ENCODE data around the gene CLMN. TPM values are rescaled to one million over a fixed set of nuclear protein-coding genes. Genes with fewer than 3 reads are reported as not detected.

CLMN gene
- total and polyA plus RNA-seq, 10 of the 15 experiments (the other 5 are each of a cell fraction or from before 2014, with no cell fraction given), result 7.8 to 49.3 (median 18.5) TPM

DNA sequence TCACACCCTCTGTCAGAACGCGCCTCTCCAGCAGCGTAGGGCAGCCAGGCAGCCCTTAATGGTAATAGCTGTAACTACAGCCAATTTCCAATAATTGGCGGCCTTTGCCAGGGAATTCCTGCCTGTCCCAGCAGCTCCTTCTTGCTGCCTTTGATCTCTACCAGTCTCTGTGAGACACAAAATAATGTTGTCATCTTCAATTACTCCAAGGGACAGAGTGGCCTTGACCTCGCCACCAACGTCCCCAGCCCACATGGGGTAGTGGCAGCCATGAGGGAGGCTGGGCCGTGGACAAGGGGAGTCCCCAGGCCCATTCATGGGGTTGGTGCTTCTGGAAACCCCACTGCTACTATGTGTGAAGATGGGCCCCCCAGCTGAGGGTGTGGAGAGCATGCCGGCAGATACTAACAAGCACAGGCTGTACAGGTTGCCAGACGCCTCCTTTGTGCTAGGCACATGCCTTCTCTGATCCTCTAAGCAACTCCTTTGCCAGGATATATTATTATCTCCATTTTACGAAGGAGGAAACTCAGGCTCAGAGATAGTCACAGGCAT, 17.4 kb upstream of the CLMN start:
- H3K9ac ChIP-seq (ENCODE audit: control insufficient read depth, insufficient read depth, low read length), result no peak overlapping the region
- H3K4me2 ChIP-seq (ENCODE audit: control insufficient read depth, insufficient read depth), result no peak overlapping the region
- H3K79me2 ChIP-seq (ENCODE audit: control insufficient read depth, insufficient read depth, low read length), result no peaks in the 10 kb centered on the region
- ChIA-PET RAD21 (ENCODE audit: unreplicated experiment) (interaction anchor here (1.0 to 1.2 kb wide), 2 partner anchors 11 to 24 kb away, joined by 4 to 5 read pairs; no protein-coding TSS in a partner anchor), CTCF (interaction anchor here (0.5 to 2.1 kb wide), 6 partner anchors 10 to 1287 kb away, joined by 3 to 7 read pairs (median 3); no protein-coding TSS in a partner anchor), SMC1A (ENCODE audit: uncharacterized antibody, unreplicated experiment) (interaction anchor here (1.4 to 1.5 kb wide), 2 partner anchors 9 to 21 kb away, joined by 3 to 5 read pairs; no protein-coding TSS in a partner anchor), POLR2A (no interaction called here)
- FAIRE-seq (no peak), ATAC-seq (no peak), DNase-seq (ENCODE audit: low read depth, low spot score) (no peak)
- H3K4me3 ChIP-seq, result no peak overlapping the region
- TF ChIP-seq, protein P1, sequence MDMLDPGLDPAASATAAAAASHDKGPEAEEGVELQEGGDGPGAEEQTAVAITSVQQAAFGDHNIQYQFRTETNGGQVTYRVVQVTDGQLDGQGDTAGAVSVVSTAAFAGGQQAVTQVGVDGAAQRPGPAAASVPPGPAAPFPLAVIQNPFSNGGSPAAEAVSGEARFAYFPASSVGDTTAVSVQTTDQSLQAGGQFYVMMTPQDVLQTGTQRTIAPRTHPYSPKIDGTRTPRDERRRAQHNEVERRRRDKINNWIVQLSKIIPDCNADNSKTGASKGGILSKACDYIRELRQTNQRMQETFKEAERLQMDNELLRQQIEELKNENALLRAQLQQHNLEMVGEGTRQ (IDR thresholded peaks at IDR 0.05; ENCODE audit: borderline replicate concordance, low read depth, low read length), result no peak
- TF ChIP-seq SPI1 (IDR thresholded peaks at IDR 0.05; ENCODE audit: borderline replicate concordance, insufficient read depth, low read depth, low read length), result no peak
- TF ChIP-seq, protein P2, sequence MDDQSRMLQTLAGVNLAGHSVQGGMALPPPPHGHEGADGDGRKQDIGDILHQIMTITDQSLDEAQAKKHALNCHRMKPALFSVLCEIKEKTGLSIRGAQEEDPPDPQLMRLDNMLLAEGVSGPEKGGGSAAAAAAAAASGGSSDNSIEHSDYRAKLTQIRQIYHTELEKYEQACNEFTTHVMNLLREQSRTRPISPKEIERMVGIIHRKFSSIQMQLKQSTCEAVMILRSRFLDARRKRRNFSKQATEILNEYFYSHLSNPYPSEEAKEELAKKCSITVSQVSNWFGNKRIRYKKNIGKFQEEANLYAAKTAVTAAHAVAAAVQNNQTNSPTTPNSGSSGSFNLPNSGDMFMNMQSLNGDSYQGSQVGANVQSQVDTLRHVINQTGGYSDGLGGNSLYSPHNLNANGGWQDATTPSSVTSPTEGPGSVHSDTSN (IDR thresholded peaks at IDR 0.05; ENCODE audit: insufficient replicate concordance, low read depth, low read length), result no peak
- no peak for TF ChIP-seq SUPT20H (IDR thresholded peaks at IDR 0.05; ENCODE audit: borderline replicate concordance, control insufficient read depth, low read depth, low read length)
- TF ChIP-seq E4F1 (IDR thresholded peaks at IDR 0.05; ENCODE audit: borderline replicate concordance, partially characterized antibody), result no peak
- TF ChIP-seq LARP7 (IDR thresholded peaks at IDR 0.05), result no peak
- no peak for TF ChIP-seq ZNF24 (IDR thresholded peaks at IDR 0.05)
- TF ChIP-seq RFX5 (IDR thresholded peaks at IDR 0.05; ENCODE audit: low read depth, low read length), result no peak
- no peak for TF ChIP-seq ASH2L (IDR thresholded peaks at IDR 0.05; ENCODE audit: borderline replicate concordance, low read depth)
- no peaks in the 10 kb centered on the region for H3K36me3 ChIP-seq (ENCODE audit: control insufficient read depth in 2 of 2, insufficient read depth in 2 of 2, low read length in 1 of 2)
- H3K4me1 ChIP-seq (ENCODE audit: control insufficient read depth, insufficient read depth, low read length), result no peaks in the 10 kb centered on the region
- in situ Hi-C loops (cut with MboI) (no loop called here), intact Hi-C loops (cut with micrococcal nuclease; ENCODE audit: unreplicated experiment) (no loop called here)
- H2AFZ ChIP-seq (ENCODE audit: control insufficient read depth, low read depth, low read length), result no peak overlapping the region
- BruUV-seq (replicated peaks), result no TSS peak
- H3K27ac ChIP-seq (ENCODE audit: control insufficient read depth, insufficient read depth), result no peak overlapping the region
- H3K27me3 ChIP-seq (replicated peaks in 1 of 2; ENCODE audit: control insufficient read depth in 2 of 2, insufficient read depth in 2 of 2, low read length in 1 of 2), result no peaks in the 10 kb centered on the region; a peak in 1 of 4 replicates
- H3K9me3 ChIP-seq (replicated peaks; ENCODE audit: control insufficient read depth, insufficient read depth, low read length), result no peaks in the 10 kb centered on the region
- no peaks in the 10 kb centered on the region for H4K20me1 ChIP-seq (ENCODE audit: control insufficient read depth, insufficient read depth)
- WGBS (ENCODE audit: insufficient coverage, insufficient replicate concordance, low lambda C conversion rate, missing lambda C conversion rate), result 53% methylated on average over 10 of the region's 10 CpGs

Measured in GM12878 (cell line).